GDM1 (cell line): ENCODE results near the gene KIF6.

ENCODE experiments used
- DNase-seq: peaks from one replicate; lab custom pipeline; 2025; lab: John Stamatoyannopoulos, UW

The KIF6 gene

GRCh38 chr6:39593646-39594045, 131.6 kb downstream of the KIF6 start:
- DNase-seq, result no peak

GRCh38 chr6:39590871-39591393, 134.3 kb downstream of the KIF6 start:
- DNase-seq, result no peak

- DNase-seq, result no peak
Observed at GRCh38 chr6:39587080-39587479, 138.1 kb downstream of the KIF6 start.

GRCh38 chr6:39585641-39586040, 139.6 kb downstream of the KIF6 start:
- DNase-seq, result no peak

- no peak for DNase-seq
Observed at GRCh38 chr6:39577446-39578165, 147.6 kb downstream of the KIF6 start.

GRCh38 chr6:39576556-39577303, 148.5 kb downstream of the KIF6 start:
- no peak for DNase-seq

- DNase-seq, result no peak
Observed at GRCh38 chr6:39574991-39575390, 150.2 kb downstream of the KIF6 start.

- no peak for DNase-seq
Observed at GRCh38 chr6:39573541-39573940, 151.7 kb downstream of the KIF6 start.

- no peak for DNase-seq
Observed at GRCh38 chr6:39572661-39573340, 152.4 kb downstream of the KIF6 start.

- no peak for DNase-seq
Observed at GRCh38 chr6:39568896-39569295, 156.3 kb downstream of the KIF6 start.

GRCh38 chr6:39567091-39567490, 158.1 kb downstream of the KIF6 start:
- DNase-seq, result no peak

GRCh38 chr6:39566456-39566855, 158.8 kb downstream of the KIF6 start:
- DNase-seq, result no peak

- DNase-seq, result no peak
Observed at GRCh38 chr6:39565956-39566355, 159.3 kb downstream of the KIF6 start.

- DNase-seq, result no peak
Observed at GRCh38 chr6:39563566-39564311, 161.5 kb downstream of the KIF6 start.

GRCh38 chr6:39561536-39562266, 163.5 kb downstream of the KIF6 start:
- DNase-seq, result no peak

- DNase-seq, result no peak
Observed at GRCh38 chr6:39560915-39561314, 164.3 kb downstream of the KIF6 start.

- DNase-seq, result no peak
Observed at GRCh38 chr6:39558591-39559190, 166.5 kb downstream of the KIF6 start.

- no peak for DNase-seq
Observed at GRCh38 chr6:39558079-39558478, 167.1 kb downstream of the KIF6 start.

GRCh38 chr6:39555136-39555535, 170.1 kb downstream of the KIF6 start:
- no peak for DNase-seq

- DNase-seq, result no peak
Observed at GRCh38 chr6:39553860-39554802, 171.1 kb downstream of the KIF6 start.
